ENCODE measurements around the gene EVA1A. TPM values are rescaled to one million over a fixed set of nuclear protein-coding genes. Genes with fewer than 3 reads are reported as not detected.

Gene EVA1A
- total RNA-seq, 4 donors from 2014 or later = 0.17 to 1.2 (median 0.69) TPM; not detected in 1

DNA sequence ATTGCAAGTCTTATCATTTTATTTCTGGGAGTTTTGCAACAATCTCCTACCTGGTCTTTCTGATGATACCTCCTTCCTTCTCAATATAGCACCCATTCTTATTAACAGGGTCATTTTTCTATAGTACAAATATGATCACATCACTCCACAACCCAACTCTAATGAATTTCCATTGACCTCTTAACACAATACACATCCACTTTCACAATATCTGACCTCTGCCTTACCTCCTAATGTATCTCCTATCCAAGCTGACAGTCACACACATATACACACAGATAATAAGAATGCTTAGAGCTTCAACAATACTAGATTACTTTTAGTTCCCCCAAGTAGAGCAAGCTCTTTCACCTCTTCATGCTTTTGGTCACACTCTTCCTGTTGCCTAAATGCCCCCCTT, 40.9 kb downstream of the EVA1A start:
- Histone ChIP-seq H3K4me3 (no peak overlapping the region), H3K36me3 (no peaks in the 10 kb centered on the region), H3K27me3 (no peaks in the 10 kb centered on the region), H3K9me3 (no peaks in the 10 kb centered on the region), H3K4me1 (no peaks in the 10 kb centered on the region), H3K27ac (replicated peaks in 1 of 4) (no peak overlapping the region)
- intact Hi-C loops (cut with DNase I) = no loop called here
- no peak for DNase-seq (ENCODE audit: extremely low spot score)
- TF ChIP-seq POLR2AphosphoS5 (IDR thresholded peaks at IDR 0.05) (no peak), POLR2A (IDR thresholded peaks at IDR 0.05; ENCODE audit: low read depth) (no peak), EP300 (IDR thresholded peaks at IDR 0.05) (no peak)
- TF ChIP-seq, protein P1, sequence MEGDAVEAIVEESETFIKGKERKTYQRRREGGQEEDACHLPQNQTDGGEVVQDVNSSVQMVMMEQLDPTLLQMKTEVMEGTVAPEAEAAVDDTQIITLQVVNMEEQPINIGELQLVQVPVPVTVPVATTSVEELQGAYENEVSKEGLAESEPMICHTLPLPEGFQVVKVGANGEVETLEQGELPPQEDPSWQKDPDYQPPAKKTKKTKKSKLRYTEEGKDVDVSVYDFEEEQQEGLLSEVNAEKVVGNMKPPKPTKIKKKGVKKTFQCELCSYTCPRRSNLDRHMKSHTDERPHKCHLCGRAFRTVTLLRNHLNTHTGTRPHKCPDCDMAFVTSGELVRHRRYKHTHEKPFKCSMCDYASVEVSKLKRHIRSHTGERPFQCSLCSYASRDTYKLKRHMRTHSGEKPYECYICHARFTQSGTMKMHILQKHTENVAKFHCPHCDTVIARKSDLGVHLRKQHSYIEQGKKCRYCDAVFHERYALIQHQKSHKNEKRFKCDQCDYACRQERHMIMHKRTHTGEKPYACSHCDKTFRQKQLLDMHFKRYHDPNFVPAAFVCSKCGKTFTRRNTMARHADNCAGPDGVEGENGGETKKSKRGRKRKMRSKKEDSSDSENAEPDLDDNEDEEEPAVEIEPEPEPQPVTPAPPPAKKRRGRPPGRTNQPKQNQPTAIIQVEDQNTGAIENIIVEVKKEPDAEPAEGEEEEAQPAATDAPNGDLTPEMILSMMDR (IDR thresholded peaks at IDR 0.05) = no peak

- 94% methylated on average over 10 of the region's 10 CpGs for WGBS
These were observed 41.9 kb downstream of the EVA1A start for GRCh38 chr2:75518638-75519465.

GRCh38 chr2:75517547-75518230, 43.0 kb downstream of the EVA1A start:
- H3K9me3 ChIP-seq = peaks cover 0 to 3% (median 2%) of the 10 kb centered on the region in 4 donors
- H3K4me1 ChIP-seq = no peaks in the 10 kb centered on the region
- TF ChIP-seq POLR2A (IDR thresholded peaks at IDR 0.05; ENCODE audit: low read depth) (no peak), POLR2AphosphoS5 (IDR thresholded peaks at IDR 0.05) (no peak), EP300 (IDR thresholded peaks at IDR 0.05) (no peak)
- TF ChIP-seq, protein P1 (IDR thresholded peaks at IDR 0.05) = no peak
- no peak overlapping the region for H3K4me3 ChIP-seq
- WGBS = 74% methylated on average over 6 of the region's 6 CpGs
- H3K36me3 ChIP-seq = no peaks in the 10 kb centered on the region
- no peak for DNase-seq (ENCODE audit: extremely low spot score)
- intact Hi-C loops (cut with DNase I) = no loop called here
- H3K27me3 ChIP-seq = no peaks in the 10 kb centered on the region
- H3K27ac ChIP-seq (replicated peaks in 1 of 4) = no peak overlapping the region

More at GRCh38 chr2:75518638-75519465, 41.9 kb downstream of the EVA1A start:
- H3K36me3 ChIP-seq = no peaks in the 10 kb centered on the region
- no peak overlapping the region for H3K27ac ChIP-seq (replicated peaks in 1 of 4)
- intact Hi-C loops (cut with DNase I) = no loop called here
- H3K4me1 ChIP-seq = no peaks in the 10 kb centered on the region
- H3K4me3 ChIP-seq = no peak overlapping the region
- no peak for DNase-seq (ENCODE audit: extremely low spot score)
- H3K9me3 ChIP-seq = no peaks in the 10 kb centered on the region
- no peaks in the 10 kb centered on the region for H3K27me3 ChIP-seq
- TF ChIP-seq EP300 (IDR thresholded peaks at IDR 0.05) = no peak
- TF ChIP-seq POLR2A (IDR thresholded peaks at IDR 0.05; ENCODE audit: low read depth) = no peak
- no peak for TF ChIP-seq POLR2AphosphoS5 (IDR thresholded peaks at IDR 0.05)
- TF ChIP-seq, protein P1 (IDR thresholded peaks at IDR 0.05) = no peak

- H3K27me3 ChIP-seq = no peaks in the 10 kb centered on the region
- no peak overlapping the region for H3K4me3 ChIP-seq
- TF ChIP-seq EP300 (IDR thresholded peaks at IDR 0.05) (no peak), POLR2A (IDR thresholded peaks at IDR 0.05; ENCODE audit: low read depth) (no peak), POLR2AphosphoS5 (IDR thresholded peaks at IDR 0.05) (no peak)
- TF ChIP-seq, protein P1 (IDR thresholded peaks at IDR 0.05) = no peak
- H3K27ac ChIP-seq (replicated peaks in 1 of 4) = no peak overlapping the region
- no peaks in the 10 kb centered on the region for H3K4me1 ChIP-seq
- WGBS = 74% methylated on average over 8 of the region's 8 CpGs
- DNase-seq (ENCODE audit: extremely low spot score) = no peak
- intact Hi-C loops (cut with DNase I) = no loop called here
- H3K36me3 ChIP-seq = no peaks in the 10 kb centered on the region
- H3K9me3 ChIP-seq = peaks cover 0 to 8% (median 6%) of the 10 kb centered on the region in 4 donors
These were observed 44.1 kb downstream of the EVA1A start for GRCh38 chr2:75516378-75517360.
